Stimulated activated CD8-positive, alpha-beta memory T cell treated with anti-CD3 and anti-CD28 coated beads, Interleukin-4, amount 100 ng/mL, for 1 hour (primary cell): ENCODE data around the gene SCN5A.

Source experiments
- DNase-seq, 2 donors: peaks; one replicate each; pipeline ENCODE4 v3.0.0-alpha.2; 2020; ENCODE audit warnings: low read depth in 2 of 2, low spot score in 1 of 2

Gene SCN5A

GRCh38 chr3:38601956-38602550, 47.4 kb downstream of the SCN5A start:
- no peak for DNase-seq

- DNase-seq = no peak
Observed at GRCh38 chr3:38600551-38600950, 48.9 kb downstream of the SCN5A start.

DNA sequence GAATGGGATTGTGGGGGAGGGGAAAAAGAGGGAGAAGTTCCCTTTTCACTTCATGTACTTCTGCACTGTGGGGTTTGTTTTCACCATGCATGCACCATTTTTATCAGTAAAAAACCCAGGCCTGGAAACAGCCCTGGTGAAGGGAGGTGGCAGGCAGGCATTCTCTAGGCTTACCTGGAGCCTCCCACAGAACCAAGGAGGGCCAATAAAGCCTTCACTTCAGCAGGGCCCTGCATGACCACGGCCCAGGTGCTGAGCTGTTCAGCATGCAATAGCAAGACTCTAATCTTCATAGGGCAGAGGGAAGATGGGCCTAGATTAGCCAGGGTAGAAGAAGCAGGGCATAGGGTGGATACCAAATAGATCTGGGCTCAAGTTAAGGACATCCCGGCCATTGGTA, 49.6 kb downstream of the SCN5A start:
- no peak for DNase-seq

GRCh38 chr3:38598791-38599190, 50.7 kb downstream of the SCN5A start:
- DNase-seq = no peak

DNA sequence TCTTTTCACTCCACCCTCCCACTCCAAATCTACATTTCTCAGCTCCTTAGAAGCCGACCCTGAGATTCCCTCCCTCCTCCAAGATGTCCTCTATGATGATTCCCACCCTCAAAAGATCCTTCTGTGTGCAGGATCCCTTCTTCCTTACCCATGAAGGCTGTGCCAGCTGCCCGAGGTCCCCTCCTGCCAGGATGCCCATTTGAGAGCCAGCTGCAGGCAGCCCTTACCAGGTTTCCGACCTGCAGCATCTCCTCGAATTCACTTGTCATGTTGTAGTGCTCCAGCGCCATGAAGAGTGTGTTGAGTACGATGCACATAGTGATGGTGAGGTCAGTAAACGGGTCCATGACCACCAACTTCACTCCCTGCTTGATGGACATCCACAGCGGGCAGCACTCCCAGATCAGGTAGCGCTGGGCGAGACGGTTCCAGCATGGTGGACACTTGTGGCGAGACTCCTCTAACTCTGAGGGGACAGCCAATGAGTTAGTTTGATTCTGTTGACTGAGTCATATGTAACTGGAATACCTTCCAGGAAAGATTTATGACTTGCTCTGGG, 51.9 kb downstream of the SCN5A start:
- no peak for DNase-seq

- no peak for DNase-seq
Observed at GRCh38 chr3:38595393-38595792, 54.1 kb downstream of the SCN5A start.

GRCh38 chr3:38590521-38590920, 59.0 kb downstream of the SCN5A start:
- no peak for DNase-seq

DNA sequence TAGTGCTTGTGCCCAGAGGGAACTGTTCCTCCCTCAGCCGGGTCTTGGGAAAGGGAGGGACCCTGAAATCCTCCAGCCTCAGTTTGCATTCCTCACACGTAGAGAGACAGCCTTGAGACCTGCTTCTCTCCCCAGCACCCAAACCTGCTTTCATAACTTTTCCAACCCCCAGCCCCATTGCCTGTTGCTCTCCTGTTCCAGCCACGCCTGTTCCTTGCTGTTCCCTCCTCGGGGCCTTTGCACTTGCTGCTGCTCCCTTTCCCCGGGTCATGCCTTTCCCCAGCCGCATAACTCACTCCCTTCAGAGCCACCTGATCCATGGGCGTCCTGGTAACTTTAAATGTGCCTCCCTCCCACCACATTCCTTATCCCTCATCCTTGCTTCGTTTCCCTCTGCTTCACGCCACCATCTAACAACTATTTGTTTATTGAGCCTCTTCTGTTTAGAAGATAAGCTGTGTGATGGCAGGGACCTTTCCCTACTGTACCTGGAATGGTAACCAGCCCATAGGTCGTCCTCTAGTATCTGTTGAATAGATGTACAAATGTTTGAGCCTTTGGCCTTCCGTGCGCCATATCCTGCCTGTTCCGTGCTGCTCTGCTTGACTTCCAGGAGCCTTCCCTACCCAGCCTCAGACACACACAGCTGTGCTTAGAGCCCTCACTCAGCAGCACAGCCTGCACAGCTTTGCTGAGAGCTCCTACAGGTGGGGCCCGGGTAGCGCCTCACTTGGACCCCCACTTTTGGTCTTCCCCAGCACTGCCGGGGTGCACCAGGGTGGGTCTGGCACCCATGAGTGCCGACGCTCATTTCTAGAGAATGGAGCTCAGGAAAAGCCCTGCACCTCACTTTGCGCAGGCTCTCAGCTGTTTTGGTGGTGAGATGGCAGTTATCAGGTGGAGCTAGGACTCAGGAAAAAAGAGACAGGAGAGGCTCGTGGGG, 60.2 kb downstream of the SCN5A start:
- no peak for DNase-seq

- no peak for DNase-seq
Observed at GRCh38 chr3:38588371-38588971, 61.0 kb downstream of the SCN5A start.

DNA sequence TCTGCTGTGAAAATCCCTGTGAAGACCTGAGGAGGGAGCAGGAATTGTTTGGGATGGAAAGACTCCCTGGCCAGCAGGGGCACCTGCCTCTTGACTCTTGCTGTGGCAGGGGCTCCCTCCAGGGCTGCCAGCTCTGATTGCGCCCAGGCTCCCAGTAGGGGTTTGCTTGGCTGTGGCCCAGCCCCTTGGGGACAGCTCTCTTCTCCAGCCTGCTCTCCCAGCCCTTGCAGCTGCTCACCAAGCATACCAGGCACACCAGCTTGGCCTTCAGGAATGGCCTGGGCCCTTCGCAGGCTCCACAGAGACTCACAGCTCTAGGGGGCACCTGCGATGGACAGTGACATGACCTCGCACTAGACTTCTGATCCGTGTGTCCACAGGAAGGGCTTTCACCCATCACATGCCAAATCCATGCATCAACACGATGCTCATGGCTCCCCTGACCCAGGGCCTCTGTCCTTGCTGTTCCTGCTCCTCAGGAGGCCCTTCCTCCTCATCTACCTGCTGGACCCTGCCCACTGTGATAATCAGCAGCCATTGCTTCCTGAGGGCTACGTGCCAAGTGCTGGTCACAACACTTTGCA, 61.8 kb downstream of the SCN5A start:
- DNase-seq = no peak

DNA sequence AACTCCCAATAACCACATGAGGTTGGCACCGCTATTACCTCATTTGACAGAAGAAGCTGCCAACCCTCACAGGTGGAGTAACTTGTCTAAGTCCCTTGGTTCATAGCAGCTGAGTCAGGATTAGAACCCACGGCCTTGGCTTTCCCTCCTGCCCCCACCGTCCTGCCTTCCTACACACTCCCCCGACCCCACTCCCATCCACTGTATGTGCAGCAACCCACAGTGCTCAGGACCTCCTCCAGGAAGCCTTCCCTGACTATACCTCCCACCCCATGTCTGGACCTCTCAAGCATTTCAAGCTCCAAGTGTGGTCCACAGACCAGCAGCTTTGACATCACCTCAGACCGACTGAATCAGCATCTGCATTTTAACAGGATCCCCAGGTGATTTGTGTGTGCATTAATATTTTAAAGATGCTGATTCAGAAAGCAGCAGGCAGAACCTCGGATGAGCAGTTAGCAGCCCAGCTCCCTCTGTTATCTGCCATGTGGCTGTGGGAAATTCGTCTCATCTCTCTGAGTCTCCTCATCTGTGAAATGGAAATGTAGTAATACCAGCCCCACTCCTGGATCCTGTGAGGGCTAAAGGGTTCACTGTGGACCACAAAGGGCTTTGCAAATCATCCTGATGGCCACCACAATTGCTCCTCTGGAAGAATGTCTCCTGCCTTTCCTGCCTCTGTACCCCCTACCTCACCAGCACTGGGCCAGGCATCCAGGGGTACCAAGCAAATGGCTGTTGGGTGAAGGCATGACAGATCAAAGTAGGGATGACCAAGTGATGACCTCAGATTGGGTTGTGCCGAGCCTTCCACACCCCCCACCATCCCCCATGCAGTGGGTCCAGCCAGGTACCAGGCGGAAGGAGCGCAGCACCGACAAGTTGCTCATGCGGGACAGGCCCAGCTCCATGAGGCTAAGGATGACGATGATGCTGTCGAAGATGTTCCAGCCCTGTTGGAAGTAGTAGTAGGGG, 62.7 kb downstream of the SCN5A start:
- no peak for DNase-seq

- no peak for DNase-seq
Observed at GRCh38 chr3:38585791-38586420, 63.6 kb downstream of the SCN5A start.

- DNase-seq = no peak
Observed at GRCh38 chr3:38583688-38584087, 65.8 kb downstream of the SCN5A start.

GRCh38 chr3:38582941-38583645, 66.4 kb downstream of the SCN5A start:
- DNase-seq = no peak

DNA sequence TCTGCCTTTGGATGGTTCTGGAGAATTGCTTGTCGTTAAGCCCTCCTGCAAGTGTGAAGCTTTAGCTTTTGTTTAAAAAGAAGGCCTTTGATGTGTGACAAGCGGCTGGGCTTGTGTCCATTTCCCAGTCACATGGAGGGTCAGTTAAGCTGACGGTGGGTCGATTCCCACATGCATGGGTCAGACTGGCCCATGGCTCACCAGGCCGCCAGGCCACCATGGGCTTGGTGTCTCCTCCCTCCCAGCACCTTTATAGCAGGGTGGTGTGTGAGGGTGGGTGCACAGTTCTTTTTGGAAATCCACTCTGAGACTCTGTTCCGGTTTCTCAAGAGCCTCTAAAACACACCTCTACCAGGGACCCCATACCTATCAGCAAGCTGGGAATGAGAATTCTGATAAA, 67.2 kb downstream of the SCN5A start:
- no peak for DNase-seq

- no peak for DNase-seq
Observed at GRCh38 chr3:38581774-38582173, 67.7 kb downstream of the SCN5A start.

- no peak for DNase-seq
Observed at GRCh38 chr3:38580450-38581382, 68.8 kb downstream of the SCN5A start.
